Prostate gland (tissue), 2 donors: Measurements from ENCODE around the gene FLYWCH1. TPM values are rescaled to one million over a fixed set of nuclear protein-coding genes. Genes with fewer than 3 reads are reported as not detected.
A peak's percentile ranks its signal among the peaks of the same experiment; 100 is the strongest.

ENCODE experiments used
- DNase-seq: peaks from one replicate; pipeline ENCODE4 v3.0.0-alpha.2; 2019; ENCODE audit warnings: low spot score
- H3K27ac ChIP-seq, 2 donors: fragments of 200-600 bp; sonication (generic); 2 replicates each; pipeline ENCODE4 v1.5.1; 2017 to 2019
- H3K27me3 ChIP-seq: fragments of 200-600 bp; sonication (generic); replicated peaks from 2 replicates; pipeline ENCODE4 v1.5.1; 2019; ENCODE audit not compliant: insufficient read depth
- H3K36me3 ChIP-seq, 2 donors: fragments of 200-600 bp; sonication (generic); 1 replicate in 1 of 2; 2 replicates in 1 of 2; pipeline versions ENCODE4 v1.5.1 to v1.8.1; 2017 to 2019
- H3K4me1 ChIP-seq: fragments of 200-600 bp; sonication (generic); replicated peaks from 2 replicates; pipeline ENCODE4 v1.5.1; 2019
- H3K4me3 ChIP-seq, 2 donors: fragments of 200-600 bp; sonication (generic); 2 replicates each; pipeline ENCODE4 v1.5.1; 2017 to 2019
- H3K9me3 ChIP-seq: fragments of 200-600 bp; sonication (generic); 2 replicates; pipeline ENCODE4 v1.5.1; 2017
- CTCF ChIP-seq, 4 experiments: fragments of 200-600 bp in 2 of 4; fragments of 450-650 bp in 2 of 4; sonication (generic) in 2 of 4; IDR thresholded peaks; 1 replicate in 3 of 4; 2 replicates in 1 of 4; pipeline ENCODE4 v1.5.1; 2016 to 2019; ENCODE audit warnings: antibody characterized with exemption in 4 of 4, mild to moderate bottlenecking in 2 of 4, moderate library complexity in 2 of 4
- POLR2A ChIP-seq: fragments of 450-650 bp; IDR thresholded peaks from one replicate; pipeline ENCODE4 v1.6.1; 2016; ENCODE audit warnings: antibody characterized with exemption, mild to moderate bottlenecking
- POLR2AphosphoS5 ChIP-seq: sonication (generic); formaldehyde crosslinking; IDR thresholded peaks from one replicate; pipeline ENCODE4 v1.6.1; 2017; ENCODE audit warnings: antibody characterized with exemption
- WGBS: methylation state at CpG from one replicate; pipeline ENCODE4 v1.1.5; 2018; 5-methylcytosine and 5-hydroxymethylcytosine counted together
- intact Hi-C: fragments of 100-400 bp; cut with DNase I; formaldehyde crosslinking; loops from one replicate; pipeline ENCODE4 v1.14.2; 2022
- total RNA-seq, 2 donors: library from RNA; depleted of rRNA; stranded (reverse); fragments of >200 nt; gene quantifications; one replicate each; pipeline ENCODE4 v1.1.0, GENCODE V29; 2016

FLYWCH1 gene
- total RNA-seq, 2 donors from 2014 or later = 53.0 to 55.6 TPM

DNA sequence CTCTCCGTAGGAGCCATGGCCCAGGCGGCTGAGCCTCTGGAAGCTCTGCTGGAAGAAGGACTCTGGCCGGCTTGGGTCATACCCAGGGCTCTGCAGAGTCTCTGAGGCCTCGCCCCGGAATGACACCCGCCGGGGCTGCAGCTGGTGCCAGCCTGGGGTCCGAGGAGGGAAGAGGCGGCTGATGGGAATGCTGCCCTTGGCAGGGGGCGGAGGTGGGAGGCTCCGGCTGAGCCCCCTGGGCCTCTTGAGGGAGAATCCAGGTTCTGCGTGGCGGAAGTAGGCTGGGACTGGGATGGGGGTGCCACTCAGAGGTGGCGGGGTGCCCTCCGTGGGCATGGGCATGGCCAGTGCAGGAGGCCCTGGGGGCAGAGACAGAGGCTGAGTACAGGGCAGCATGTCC, 64.9 kb downstream of the FLYWCH1 start:
- Histone ChIP-seq H3K27ac (peak overlapping the region; percentile 60 to 63), H3K36me3 (no peaks in the 10 kb centered on the region), H3K27me3 (no peaks in the 10 kb centered on the region), H3K4me1 (peaks cover 33% of the 10 kb centered on the region), H3K4me3 (no peak overlapping the region), H3K9me3 (no peaks in the 10 kb centered on the region)
- WGBS = 89% methylated on average over 14 of the region's 15 CpGs
- TF ChIP-seq POLR2A = no peak
- TF ChIP-seq CTCF (IDR thresholded peaks at IDR 0.05) = no peak
- no peak for TF ChIP-seq POLR2AphosphoS5
- DNase-seq = no peak
- intact Hi-C loops = no loop called here

DNA sequence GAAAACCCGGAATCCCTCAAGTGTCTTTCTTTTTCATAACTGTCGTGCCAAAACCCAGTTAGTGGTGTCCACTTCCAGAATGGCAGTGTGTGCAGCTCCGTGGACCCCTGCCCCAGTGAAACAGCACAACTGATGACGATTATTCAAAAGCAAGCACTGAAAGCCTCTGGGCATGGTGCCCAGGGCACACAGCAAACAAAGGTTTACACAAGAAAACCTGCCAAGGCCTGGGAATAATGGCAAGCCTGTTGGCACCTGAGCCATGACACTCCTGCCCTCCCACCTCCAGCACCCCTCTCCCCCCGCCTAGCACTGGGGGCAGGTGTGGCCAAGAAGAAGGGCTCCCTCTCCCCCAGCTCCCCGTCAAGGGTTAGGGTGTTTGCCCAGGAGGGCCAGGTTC, 65.7 kb downstream of the FLYWCH1 start:
- H3K36me3 ChIP-seq = no peaks in the 10 kb centered on the region
- WGBS = 44% methylated on average over 6 of the region's 6 CpGs
- H3K27ac ChIP-seq = peak overlapping the region; percentile 60 to 63
- peaks cover 30% of the 10 kb centered on the region for H3K4me1 ChIP-seq
- TF ChIP-seq CTCF (IDR thresholded peaks at IDR 0.05) (no peak), POLR2AphosphoS5 (peak; percentile 73)
- intact Hi-C loops = no loop called here
- no peaks in the 10 kb centered on the region for H3K27me3 ChIP-seq
- peak; percentile 79 for DNase-seq
- no peaks in the 10 kb centered on the region for H3K9me3 ChIP-seq
- no peak overlapping the region for H3K4me3 ChIP-seq

DNA sequence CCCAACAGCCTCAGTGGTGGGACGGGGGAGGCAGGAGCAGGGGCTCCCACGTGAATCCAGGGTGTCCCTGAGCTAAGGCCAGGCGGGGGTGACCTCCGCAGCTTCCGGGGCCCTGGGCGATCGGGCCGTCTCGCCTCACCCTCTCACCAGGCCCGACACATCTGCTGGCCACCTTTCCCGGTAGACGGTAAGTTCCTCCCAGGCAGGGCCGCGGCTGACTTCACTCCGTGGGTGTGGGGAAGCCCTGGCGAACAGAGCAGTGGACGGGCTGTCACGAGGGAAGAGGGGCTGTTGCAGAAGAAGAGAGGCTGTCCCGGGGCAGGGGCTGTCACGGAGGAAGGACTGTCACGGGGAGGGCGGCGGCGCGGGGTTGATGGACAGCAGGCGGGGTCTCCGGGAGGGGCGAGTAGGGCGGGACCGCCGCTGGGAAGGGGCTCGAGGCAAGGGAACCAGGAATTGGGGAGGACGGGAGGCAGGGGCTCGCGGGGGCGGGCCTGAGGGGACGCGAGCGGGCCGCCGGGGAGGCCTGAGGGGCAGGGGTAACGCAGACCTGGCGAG, 68.0 kb downstream of the FLYWCH1 start:
- 3% methylated on average over 37 of the region's 43 CpGs for WGBS
- no peak overlapping the region for H3K27ac ChIP-seq
- intact Hi-C loops = no loop called here
- peak overlapping the region; percentile 59 to 69 for H3K4me3 ChIP-seq
- no peaks in the 10 kb centered on the region for H3K9me3 ChIP-seq
- H3K27me3 ChIP-seq = no peaks in the 10 kb centered on the region
- DNase-seq = no peak
- no peak for TF ChIP-seq POLR2A
- TF ChIP-seq CTCF (IDR thresholded peaks at IDR 0.05) = no peak
- TF ChIP-seq POLR2AphosphoS5 = no peak
- H3K36me3 ChIP-seq = no peaks in the 10 kb centered on the region
- peaks cover 11% of the 10 kb centered on the region for H3K4me1 ChIP-seq

DNA sequence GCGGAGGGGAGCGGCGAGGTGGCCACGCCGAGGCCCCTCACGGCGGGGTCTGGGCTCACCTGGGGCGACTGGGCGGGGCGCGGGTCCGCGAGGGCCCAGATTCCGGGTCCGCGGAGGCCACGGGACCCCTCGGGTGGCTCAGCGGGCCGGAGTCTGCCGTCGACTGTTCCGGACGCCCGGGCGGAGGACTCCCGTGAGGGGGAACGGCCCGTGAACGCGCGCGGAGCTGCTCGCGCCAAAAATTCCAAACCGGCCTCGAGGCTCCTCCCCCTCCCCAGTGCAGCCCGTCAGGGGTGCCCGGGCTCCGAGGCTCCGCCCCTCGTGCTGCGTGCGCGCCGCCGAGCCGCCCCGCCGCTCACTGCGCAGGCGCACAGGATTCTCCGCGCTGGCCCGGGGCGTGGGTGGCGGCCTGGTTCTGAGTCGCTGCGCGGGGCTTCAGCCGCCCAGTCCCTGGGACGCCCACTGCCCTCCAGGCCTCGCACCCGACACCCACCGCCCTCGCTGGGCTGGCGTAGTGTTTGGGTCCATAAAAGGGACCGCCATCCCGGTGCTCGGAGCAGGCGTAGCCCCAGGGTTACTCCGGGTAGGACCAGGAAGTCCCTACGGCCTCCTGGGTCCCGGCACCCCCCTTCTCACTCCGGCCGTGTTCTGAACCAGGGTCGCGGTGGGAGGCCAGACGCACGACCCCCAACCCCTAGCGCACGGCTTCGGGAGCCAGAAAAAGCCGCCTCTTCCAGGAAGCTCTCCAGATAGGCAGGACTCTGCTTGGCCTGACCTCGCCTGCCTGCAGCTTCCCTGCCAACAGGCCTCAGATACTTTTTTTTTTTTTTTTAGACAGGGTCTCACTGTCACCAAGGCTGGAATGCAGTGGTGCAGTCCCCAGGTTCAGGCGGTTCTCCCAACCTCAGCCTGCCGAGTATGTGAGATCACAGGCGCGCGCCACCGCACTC, 68.8 kb downstream of the FLYWCH1 start, which contains the start of gene PKMYT1:
TSS of gene PKMYT1 (minus strand) at position 220 of the 950 bp plus-strand sequence. CDS start 789 bp downstream, outside the sequence.
- H3K27ac ChIP-seq = peak within 1 kb of the TSS; percentile 86 to 89
- no peaks in the 10 kb centered on the region for H3K36me3 ChIP-seq
- TF ChIP-seq POLR2AphosphoS5 (peak; percentile 81), POLR2A (peak; percentile 89), CTCF (IDR thresholded peaks at IDR 0.05) (peak in 2 of 4 experiments; percentile 14 to 19)
- DNase-seq = peak; percentile 85
- WGBS = 10% methylated on average over 59 of the region's 91 CpGs
- H3K4me3 ChIP-seq = peak within 1 kb of the TSS; percentile 59 to 69
- intact Hi-C loops = no loop called here
- peaks cover 11% of the 10 kb centered on the region for H3K4me1 ChIP-seq
- no peaks in the 10 kb centered on the region for H3K9me3 ChIP-seq
- no peaks in the 10 kb centered on the region for H3K27me3 ChIP-seq
